SU-DHL-6 (cell line): ENCODE measurements around the gene RPS6KB2.

ENCODE experiments used
- H2AFZ ChIP-seq: fragments of 200-600 bp; sonication (generic); 2 replicates; pipeline ENCODE4 v1.6.1; 2014; ENCODE audit warnings: low read depth, mild to moderate bottlenecking, moderate library complexity, mixed read lengths, antibody characterized with exemption, low read length; ENCODE audit not compliant: severe bottlenecking
- H3F3A ChIP-seq: fragments of 200-600 bp; shearing (Covaris generic); 2 replicates; pipeline ENCODE4 v1.6.0; 2016; ENCODE audit warnings: antibody characterized with exemption, mild to moderate bottlenecking; ENCODE audit not compliant: insufficient read depth
- H3K27ac ChIP-seq: fragments of 200-600 bp; sonication (generic); 2 replicates; pipeline ENCODE4 v1.5.1; 2016; ENCODE audit warnings: low read depth, mild to moderate bottlenecking, low read length, moderate library complexity, mixed read lengths
- H3K27me3 ChIP-seq: fragments of 200-600 bp; sonication (generic), shearing (Covaris generic); 2 replicates; pipeline ENCODE4 v1.6.0; 2014; ENCODE audit warnings: mild to moderate bottlenecking, low read length
- H3K36me3 ChIP-seq: fragments of 200-600 bp; sonication (generic); 2 replicates; pipeline ENCODE4 v1.6.1; 2014; ENCODE audit warnings: mild to moderate bottlenecking, low read length, mixed read lengths
- H3K4me2 ChIP-seq: fragments of 300-600, 200-600 bp; shearing (Covaris generic), sonication (generic); 2 replicates; pipeline ENCODE4 v1.6.0; 2014; ENCODE audit warnings: low read length, low read depth, mild to moderate bottlenecking; ENCODE audit not compliant: poor library complexity, severe bottlenecking
- H3K4me3 ChIP-seq: fragments of 200-600 bp; sonication (generic); 2 replicates; pipeline ENCODE4 v1.5.1; 2014; ENCODE audit warnings: antibody characterized with exemption, low read length, mild to moderate bottlenecking, mixed read lengths; ENCODE audit not compliant: insufficient read depth, poor library complexity, severe bottlenecking
- H3K79me2 ChIP-seq: fragments of 200-600 bp; sonication (generic); 2 replicates; pipeline ENCODE4 v1.6.1; 2014; ENCODE audit warnings: mild to moderate bottlenecking, low read length, moderate library complexity; ENCODE audit not compliant: insufficient read depth
- H3K9ac ChIP-seq: fragments of 200-600 bp; sonication (generic); 2 replicates; pipeline ENCODE4 v1.7.0; 2014; ENCODE audit warnings: mild to moderate bottlenecking, low read length
- H3K9me2 ChIP-seq: fragments of 200-600 bp; sonication (generic); replicated peaks from 2 replicates; pipeline ENCODE4 v1.6.1; 2014; ENCODE audit warnings: low read length; ENCODE audit not compliant: insufficient read depth
- H3K9me3 ChIP-seq: fragments of 200-600 bp; sonication (generic); 2 replicates; pipeline ENCODE4 v1.6.1; 2014; ENCODE audit warnings: low read length, mixed read lengths; ENCODE audit not compliant: insufficient read depth
- H4K20me1 ChIP-seq: fragments of 200-600 bp; sonication (generic); 2 replicates; pipeline ENCODE4 v1.6.1; 2014; ENCODE audit warnings: low read depth, mild to moderate bottlenecking, antibody characterized with exemption, low read length, moderate library complexity, mixed read lengths
- CTCF ChIP-seq: fragments of 200-600 bp; sonication (generic); IDR thresholded peaks from one replicate; pipeline ENCODE4 v1.5.1; 2017; ENCODE audit warnings: antibody characterized with exemption, mild to moderate bottlenecking, low read length, moderate library complexity; ENCODE audit not compliant: insufficient read depth, poor library complexity, severe bottlenecking
- EZH2phosphoT487 ChIP-seq: fragments of 200-600 bp; sonication (generic), shearing (Covaris generic); conservative IDR thresholded peaks from 2 replicates; pipeline ENCODE4 v1.6.1; 2018; ENCODE audit warnings: mild to moderate bottlenecking, antibody characterized with exemption, low read length, moderate library complexity, mixed read lengths

RPS6KB2 gene

DNA sequence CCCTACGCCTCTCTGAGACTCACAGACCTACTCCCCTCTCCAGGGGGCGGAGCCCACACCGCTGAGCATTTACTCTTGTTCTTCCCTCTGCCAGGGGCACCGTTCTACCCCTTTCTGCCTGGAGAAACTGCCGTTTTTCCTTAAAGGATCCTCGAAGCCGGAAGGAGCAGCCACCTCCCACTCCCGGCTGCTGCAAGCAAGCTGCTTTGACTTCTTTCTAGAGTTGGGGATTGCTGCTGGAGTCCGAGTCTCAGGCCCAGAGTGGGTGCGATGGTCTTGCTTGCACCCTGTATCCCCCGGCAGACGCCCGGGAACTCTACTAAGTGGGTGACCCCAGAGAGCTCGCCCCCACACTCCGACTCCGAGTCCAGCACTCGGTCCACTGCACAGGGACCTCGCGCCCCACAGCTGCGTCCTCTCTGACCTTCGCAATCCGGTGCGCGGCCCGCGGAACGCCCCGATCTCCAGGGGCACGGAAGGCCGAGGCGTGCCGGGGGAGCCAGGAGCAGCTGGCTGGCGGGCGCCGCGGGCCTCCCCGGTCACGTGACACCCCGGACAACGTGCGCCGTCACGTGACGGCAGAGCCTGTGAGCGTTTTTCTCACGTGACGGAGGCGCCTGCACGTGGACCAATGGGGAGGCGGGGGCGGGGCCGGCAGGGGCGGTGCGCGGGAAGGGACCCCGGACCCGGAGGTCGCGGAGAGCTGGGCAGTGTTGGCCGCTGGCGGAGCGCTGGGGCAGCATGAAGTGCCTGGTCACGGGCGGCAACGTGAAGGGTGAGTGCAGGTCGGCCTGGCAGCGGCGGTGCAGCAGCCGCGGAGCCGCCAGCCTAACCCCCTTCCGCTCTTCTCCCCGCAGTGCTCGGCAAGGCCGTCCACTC is 36.8 kb upstream of the RPS6KB2 start, which contains the start of gene RAD9A:
Gene RAD9A (plus strand): TSS at position 683 of the 879 bp plus-strand sequence. CDS start 59 bp downstream, at position 742.
- H3K27me3 ChIP-seq: no peaks in the 10 kb centered on the region
- H3K4me2 ChIP-seq: peak within 1 kb of the TSS; percentile 84
- TF ChIP-seq EZH2phosphoT487: no peak
- TF ChIP-seq CTCF: no peak
- H3K27ac ChIP-seq: peak within 1 kb of the TSS; percentile 36
- H3K9me2 ChIP-seq: no peaks in the 10 kb centered on the region
- H3K9ac ChIP-seq: peak within 1 kb of the TSS; percentile 87
- H3F3A ChIP-seq: no peaks in the 10 kb centered on the region
- peaks cover 10% of the 10 kb centered on the region for H3K79me2 ChIP-seq
- H2AFZ ChIP-seq: peak within 1 kb of the TSS; percentile 83
- no peaks in the 10 kb centered on the region for H3K9me3 ChIP-seq
- no peaks in the 10 kb centered on the region for H4K20me1 ChIP-seq
- H3K36me3 ChIP-seq: no peaks in the 10 kb centered on the region
- peak within 1 kb of the TSS; percentile 81 for H3K4me3 ChIP-seq

DNA sequence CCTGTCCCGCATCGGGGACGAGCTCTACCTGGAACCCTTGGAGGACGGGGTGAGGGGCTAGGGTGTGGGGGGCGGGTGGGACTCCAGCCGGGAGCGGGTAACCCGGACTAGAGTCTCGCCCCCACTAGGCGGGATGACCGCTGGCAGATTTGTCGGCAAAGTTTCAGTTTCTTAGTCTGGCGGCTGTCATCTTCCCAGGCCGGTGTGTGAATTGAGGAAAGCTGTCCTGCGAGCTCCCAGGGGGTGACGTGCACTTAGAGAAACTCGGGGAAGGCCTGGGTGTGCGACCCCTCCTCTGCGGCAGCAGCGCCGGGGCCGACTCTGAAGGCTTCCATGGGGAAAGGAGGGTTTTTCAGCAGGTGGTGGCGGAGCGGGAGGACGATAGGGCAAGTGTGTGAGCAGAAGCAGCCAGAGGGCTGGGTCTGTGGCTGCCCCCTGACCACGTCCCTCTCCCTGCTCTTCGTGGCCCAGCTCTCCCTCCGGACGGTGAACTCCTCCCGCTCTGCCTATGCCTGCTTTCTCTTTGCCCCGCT is 36.0 kb upstream of the RPS6KB2 start:
- H3K4me3 ChIP-seq: peak overlapping the region; percentile 81
- no peaks in the 10 kb centered on the region for H3K36me3 ChIP-seq
- H3K9me3 ChIP-seq: no peaks in the 10 kb centered on the region
- TF ChIP-seq EZH2phosphoT487 (no peak), CTCF (no peak)
- H2AFZ ChIP-seq: no peak overlapping the region
- H3K27ac ChIP-seq: peak overlapping the region; percentile 36; the same call in 1 of the 2 replicates
- no peaks in the 10 kb centered on the region for H4K20me1 ChIP-seq
- H3K9me2 ChIP-seq: no peaks in the 10 kb centered on the region
- peak overlapping the region; percentile 84 for H3K4me2 ChIP-seq
- H3K27me3 ChIP-seq: no peaks in the 10 kb centered on the region
- H3K79me2 ChIP-seq: peaks cover 10% of the 10 kb centered on the region
- no peaks in the 10 kb centered on the region for H3F3A ChIP-seq
- peak overlapping the region; percentile 87 for H3K9ac ChIP-seq

DNA sequence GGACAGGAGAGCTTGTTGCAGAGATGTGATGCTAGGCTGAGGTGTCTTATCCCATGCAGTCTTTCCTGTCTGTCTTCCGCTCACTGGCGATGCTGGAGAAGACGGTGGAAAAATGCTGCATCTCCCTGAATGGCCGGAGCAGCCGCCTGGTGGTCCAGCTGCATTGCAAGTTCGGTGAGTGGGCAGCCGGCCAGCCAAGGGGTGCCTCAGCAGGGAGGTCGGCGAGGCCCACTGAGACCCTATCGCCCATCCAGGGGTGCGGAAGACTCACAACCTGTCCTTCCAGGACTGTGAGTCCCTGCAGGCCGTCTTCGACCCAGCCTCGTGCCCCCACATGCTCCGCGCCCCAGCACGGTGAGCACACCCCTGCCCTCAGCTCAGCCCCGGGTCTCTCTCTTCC is 34.9 kb upstream of the RPS6KB2 start:
- Histone ChIP-seq H4K20me1 (no peaks in the 10 kb centered on the region), H3K9me3 (no peaks in the 10 kb centered on the region), H3F3A (no peaks in the 10 kb centered on the region), H3K4me2 (no peak overlapping the region), H3K9ac (no peak overlapping the region), H3K27ac (no peak overlapping the region), H3K27me3 (no peaks in the 10 kb centered on the region), H3K36me3 (no peaks in the 10 kb centered on the region), H2AFZ (no peak overlapping the region), H3K4me3 (no peak overlapping the region), H3K79me2 (peaks cover 10% of the 10 kb centered on the region), H3K9me2 (no peaks in the 10 kb centered on the region)
- TF ChIP-seq CTCF: no peak
- TF ChIP-seq EZH2phosphoT487: no peak
